ENCODE data around the gene UNC5A. TPM values are rescaled to one million over a fixed set of nuclear protein-coding genes. Genes with fewer than 3 reads are reported as not detected.

UNC5A gene
- total and polyA plus RNA-seq, 9 of the 15 experiments (the other 6 are each of a cell fraction or from before 2014, with no cell fraction given), result not detected

GRCh38 chr5:176797456-176798050 lies 12.8 kb upstream of the UNC5A start:
- FAIRE-seq, result no peak
- 4% methylated on average over 16 of the region's 21 CpGs for WGBS (ENCODE audit: insufficient coverage, low coverage, missing lambda C conversion rate)
- CTCF ChIA-PET (ENCODE audit: low intra/inter-chr PET ratio), result no interaction called here

More at GRCh38 chr5:176797456-176798050, 12.8 kb upstream of the UNC5A start:
- no TSS peak for BruUV-seq (replicated peaks)
- Histone ChIP-seq H3K36me3 (ENCODE audit: control insufficient read depth, insufficient read depth, low read length) (no peaks in the 10 kb centered on the region), H2AFZ (ENCODE audit: low read depth, low read length) (no peak overlapping the region), H3K4me2 (ENCODE audit: insufficient read depth, low read length) (no peak overlapping the region), H3K9me3 (replicated peaks; ENCODE audit: control insufficient read depth, insufficient read depth, low read depth, low read length) (no peaks in the 10 kb centered on the region), H3K9ac (ENCODE audit: insufficient read depth in 1 of 2, low read depth in 2 of 2, low read length in 2 of 2) (no peak overlapping the region), H3K4me1 (replicated peaks in 1 of 2; ENCODE audit: control insufficient read depth in 2 of 2, insufficient read depth in 2 of 2, low read length in 2 of 2) (peaks cover 0 to 7% of the 10 kb centered on the region in 2 experiments; a peak in 1 of 5 replicates), H3K27ac (ENCODE audit: extremely low read depth, low read depth, low read length) (no peak overlapping the region), H4K20me1 (replicated peaks; ENCODE audit: control insufficient read depth, insufficient read depth, low read length) (0 out of 2 replicates have a peak, but pooled peaks cover 7% of the 10 kb centered on the region), H3K9me1 (ENCODE audit: control insufficient read depth, insufficient read depth, low read length) (no peaks in the 10 kb centered on the region), H3K79me2 (ENCODE audit: control insufficient read depth, insufficient read depth, low read length) (no peaks in the 10 kb centered on the region), H3K4me3 (no peak overlapping the region), H3K27me3 (ENCODE audit: control insufficient read depth in 2 of 2, insufficient read depth in 2 of 2, low read length in 2 of 2) (peaks cover 43 to 71% of the 10 kb centered on the region in 2 experiments)
- intact Hi-C loops (cut with micrococcal nuclease), result no loop called here
- POLR2A ChIA-PET, result interaction anchor here (0.6 kb wide), 1 partner anchor 85 kb away, joined by 3 read pairs; no protein-coding TSS in a partner anchor
- no peak for TF ChIP-seq ZFP30 (CRISPR knock-in tag; IDR thresholded peaks at IDR 0.05; ENCODE audit: borderline replicate concordance)
- no peak for TF ChIP-seq POU5F1 (IDR thresholded peaks at IDR 0.05; ENCODE audit: borderline replicate concordance, low read depth, low read length, partially characterized antibody)
- no peak for TF ChIP-seq ZNF780A (CRISPR knock-in tag; IDR thresholded peaks at IDR 0.05)
- no peak for TF ChIP-seq KLF6 (CRISPR knock-in tag; IDR thresholded peaks at IDR 0.05; ENCODE audit: borderline replicate concordance)
- no peak for TF ChIP-seq ETS2 (tag; IDR thresholded peaks at IDR 0.05; ENCODE audit: borderline replicate concordance, poor library complexity, severe bottlenecking)
- no peak for TF ChIP-seq FOXM1 (IDR thresholded peaks at IDR 0.05; ENCODE audit: low read depth)
- no peak for TF ChIP-seq FOXM1 (CRISPR knock-in tag; IDR thresholded peaks at IDR 0.05; ENCODE audit: low read depth)
- no peak for TF ChIP-seq ZBTB1 (CRISPR knock-in tag; IDR thresholded peaks at IDR 0.05; ENCODE audit: borderline replicate concordance, low read depth)
- TF ChIP-seq, protein P1, sequence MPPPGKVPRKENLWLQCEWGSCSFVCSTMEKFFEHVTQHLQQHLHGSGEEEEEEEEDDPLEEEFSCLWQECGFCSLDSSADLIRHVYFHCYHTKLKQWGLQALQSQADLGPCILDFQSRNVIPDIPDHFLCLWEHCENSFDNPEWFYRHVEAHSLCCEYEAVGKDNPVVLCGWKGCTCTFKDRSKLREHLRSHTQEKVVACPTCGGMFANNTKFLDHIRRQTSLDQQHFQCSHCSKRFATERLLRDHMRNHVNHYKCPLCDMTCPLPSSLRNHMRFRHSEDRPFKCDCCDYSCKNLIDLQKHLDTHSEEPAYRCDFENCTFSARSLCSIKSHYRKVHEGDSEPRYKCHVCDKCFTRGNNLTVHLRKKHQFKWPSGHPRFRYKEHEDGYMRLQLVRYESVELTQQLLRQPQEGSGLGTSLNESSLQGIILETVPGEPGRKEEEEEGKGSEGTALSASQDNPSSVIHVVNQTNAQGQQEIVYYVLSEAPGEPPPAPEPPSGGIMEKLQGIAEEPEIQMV (tag; conservative IDR thresholded peaks at IDR 0.05; ENCODE audit: low read depth), result no peak
- no peak for TF ChIP-seq MAFK (IDR thresholded peaks at IDR 0.05; ENCODE audit: low read length)
- TF ChIP-seq NEUROD1 (IDR thresholded peaks at IDR 0.05; ENCODE audit: borderline replicate concordance, low read depth, low read length, partially characterized antibody), result no peak
- DNase-seq (ENCODE audit: extremely low read depth in 1 of 4, low spot score in 3 of 4) (no peak), ATAC-seq (no peak)
- in situ Hi-C loops (cut with MboI), result no loop called here
